Fibroblast of villous mesenchyme (primary cell): ENCODE results near the gene TGFBR3. TPM values are rescaled to one million over a fixed set of nuclear protein-coding genes. Genes with fewer than 3 reads are reported as not detected.

Experiments
- DNase-seq: peaks from one replicate; pipeline ENCODE4 v3.0.0-alpha.2; 2010; ENCODE audit warnings: low read depth
- H3K4me3 ChIP-seq: 2 replicates; pipeline ENCODE4 v1.5.1; 2011; ENCODE audit warnings: low read depth, mild to moderate bottlenecking, low read length
- total RNA-seq: library from RNA; depleted of rRNA; stranded (reverse); fragments of >200 nt; gene quantifications from 2 replicates; pipeline ENCODE4 v1.2.3, GENCODE V29; 2012
- TF ChIP-seq, protein P1 (sequence below): IDR thresholded peaks from 2 replicates; pipeline ENCODE4 v1.5.1; 2012; ENCODE audit warnings: low read depth, mild to moderate bottlenecking, low read length; ENCODE audit not compliant: insufficient read depth

The TGFBR3 gene
- total RNA-seq, 1 donor: 17.7 TPM

DNA sequence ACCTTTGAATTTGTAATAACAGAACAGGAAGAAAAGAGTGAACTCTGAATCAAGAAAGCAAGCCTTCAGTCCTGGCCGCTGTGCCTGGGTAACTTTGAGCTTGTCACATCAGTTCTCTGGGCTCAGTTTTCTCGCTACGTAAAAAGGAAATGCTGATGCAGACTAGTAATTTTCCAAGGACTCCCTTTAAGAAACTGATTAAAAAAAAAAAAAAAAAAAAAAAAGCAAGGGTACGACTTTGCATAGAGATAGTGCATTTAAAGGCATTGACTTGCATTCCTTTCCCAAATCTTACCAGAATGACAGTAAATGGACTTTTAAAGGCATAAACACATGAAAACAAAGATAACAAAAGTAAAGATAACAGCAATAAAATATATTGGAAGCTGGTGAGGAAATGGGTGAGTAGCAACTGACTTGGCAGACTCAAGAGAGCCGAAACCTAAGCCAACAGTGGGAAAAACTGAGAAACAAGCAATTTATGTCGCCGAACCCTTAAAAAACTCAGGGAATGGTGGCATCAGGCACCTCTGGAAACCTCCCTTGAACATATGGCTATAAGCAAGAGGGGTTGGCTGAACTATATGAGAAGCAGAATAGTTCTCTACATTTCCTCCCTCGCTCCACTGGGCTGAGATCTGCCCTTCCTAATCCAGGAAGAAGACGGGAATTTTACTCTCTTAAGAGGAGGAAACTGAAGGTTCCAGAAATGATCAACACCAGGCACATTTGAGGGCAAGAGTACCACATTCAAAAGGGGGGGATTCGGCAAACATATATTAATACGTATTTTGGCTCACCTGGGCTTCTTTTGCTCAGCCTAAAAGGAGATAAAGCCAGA is 196.1 kb downstream of the TGFBR3 start:
- TF ChIP-seq, protein P1, sequence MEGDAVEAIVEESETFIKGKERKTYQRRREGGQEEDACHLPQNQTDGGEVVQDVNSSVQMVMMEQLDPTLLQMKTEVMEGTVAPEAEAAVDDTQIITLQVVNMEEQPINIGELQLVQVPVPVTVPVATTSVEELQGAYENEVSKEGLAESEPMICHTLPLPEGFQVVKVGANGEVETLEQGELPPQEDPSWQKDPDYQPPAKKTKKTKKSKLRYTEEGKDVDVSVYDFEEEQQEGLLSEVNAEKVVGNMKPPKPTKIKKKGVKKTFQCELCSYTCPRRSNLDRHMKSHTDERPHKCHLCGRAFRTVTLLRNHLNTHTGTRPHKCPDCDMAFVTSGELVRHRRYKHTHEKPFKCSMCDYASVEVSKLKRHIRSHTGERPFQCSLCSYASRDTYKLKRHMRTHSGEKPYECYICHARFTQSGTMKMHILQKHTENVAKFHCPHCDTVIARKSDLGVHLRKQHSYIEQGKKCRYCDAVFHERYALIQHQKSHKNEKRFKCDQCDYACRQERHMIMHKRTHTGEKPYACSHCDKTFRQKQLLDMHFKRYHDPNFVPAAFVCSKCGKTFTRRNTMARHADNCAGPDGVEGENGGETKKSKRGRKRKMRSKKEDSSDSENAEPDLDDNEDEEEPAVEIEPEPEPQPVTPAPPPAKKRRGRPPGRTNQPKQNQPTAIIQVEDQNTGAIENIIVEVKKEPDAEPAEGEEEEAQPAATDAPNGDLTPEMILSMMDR: no peak
- DNase-seq: peak; percentile 94
- H3K4me3 ChIP-seq: no peak overlapping the region

DNA sequence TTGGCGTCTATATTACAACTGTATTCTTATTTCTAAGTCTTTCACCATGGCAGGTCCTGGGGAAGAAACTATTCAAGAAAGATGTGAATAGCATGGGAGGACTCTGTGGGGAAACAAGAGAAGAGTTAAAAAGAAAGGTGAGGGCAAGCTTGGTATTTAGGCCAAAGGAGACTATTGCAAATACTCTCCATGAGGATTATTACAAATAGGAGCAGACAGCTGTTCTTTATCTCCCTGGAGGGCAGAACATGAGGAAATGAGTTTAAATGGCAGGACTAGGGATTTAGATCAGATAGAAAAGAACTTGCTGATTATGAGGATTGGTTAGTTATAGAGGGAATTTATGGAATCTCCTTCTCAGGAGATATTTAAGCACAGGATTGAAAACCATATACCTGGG is 198.5 kb downstream of the TGFBR3 start:
- DNase-seq: peak; percentile 68
- H3K4me3 ChIP-seq: no peak overlapping the region
- TF ChIP-seq, protein P1: no peak

DNA sequence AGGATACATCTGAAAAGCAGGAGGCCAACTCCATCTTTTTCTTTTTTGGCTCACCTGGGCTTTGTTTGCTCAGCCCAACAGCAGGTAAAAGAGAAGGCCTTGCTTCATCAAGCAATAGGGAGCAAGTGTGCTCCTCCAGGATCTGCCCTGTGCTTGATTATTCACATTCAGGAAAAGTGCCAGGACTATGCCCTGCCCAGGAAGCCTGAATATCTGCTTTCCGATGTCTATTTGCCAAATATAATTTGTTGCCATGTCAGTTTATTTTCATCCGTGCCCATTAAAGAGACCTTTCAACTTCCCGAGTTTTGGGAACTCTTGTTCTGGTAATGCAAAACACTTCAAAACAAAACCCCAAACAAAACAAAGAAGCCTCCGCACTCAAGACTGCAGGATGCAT is 200.0 kb downstream of the TGFBR3 start:
- no peak overlapping the region for H3K4me3 ChIP-seq
- no peak for DNase-seq
- TF ChIP-seq, protein P1: no peak

DNA sequence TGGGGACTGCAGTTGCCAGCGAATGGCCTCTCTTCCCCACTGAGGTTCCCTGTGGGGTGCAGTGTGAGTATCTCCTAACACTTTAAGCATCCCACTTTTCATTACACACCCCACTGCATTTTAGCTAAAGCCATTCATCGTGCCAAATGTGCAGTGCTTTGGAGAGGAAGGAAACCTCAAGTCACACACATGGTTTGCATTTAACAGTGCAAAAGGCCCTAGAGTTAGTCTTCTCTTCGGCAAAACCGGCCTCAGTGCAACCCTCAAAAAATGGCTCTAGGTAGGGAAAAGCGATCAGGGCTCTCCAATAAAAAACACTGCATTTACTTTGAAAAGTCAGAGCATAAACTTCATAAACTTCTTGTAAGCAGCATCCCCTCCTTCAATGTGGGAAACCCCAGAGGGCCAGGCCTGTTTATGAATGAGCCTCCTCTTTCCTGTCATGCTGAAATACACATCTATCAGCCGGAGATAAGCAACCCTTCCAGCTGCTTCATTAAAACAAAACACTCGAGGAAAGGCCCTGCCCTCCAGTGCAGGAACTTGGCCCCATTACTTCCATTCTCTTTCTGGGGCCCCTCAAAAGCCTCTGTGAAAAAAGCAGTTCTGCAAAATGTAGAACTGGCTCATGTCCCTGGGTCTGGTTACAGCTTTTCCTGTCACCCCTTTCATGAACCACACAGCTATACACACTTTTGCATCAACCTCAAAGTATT is 201.3 kb downstream of the TGFBR3 start:
- peak; percentile 78 for DNase-seq
- H3K4me3 ChIP-seq: no peak overlapping the region
- TF ChIP-seq, protein P1: no peak

DNA sequence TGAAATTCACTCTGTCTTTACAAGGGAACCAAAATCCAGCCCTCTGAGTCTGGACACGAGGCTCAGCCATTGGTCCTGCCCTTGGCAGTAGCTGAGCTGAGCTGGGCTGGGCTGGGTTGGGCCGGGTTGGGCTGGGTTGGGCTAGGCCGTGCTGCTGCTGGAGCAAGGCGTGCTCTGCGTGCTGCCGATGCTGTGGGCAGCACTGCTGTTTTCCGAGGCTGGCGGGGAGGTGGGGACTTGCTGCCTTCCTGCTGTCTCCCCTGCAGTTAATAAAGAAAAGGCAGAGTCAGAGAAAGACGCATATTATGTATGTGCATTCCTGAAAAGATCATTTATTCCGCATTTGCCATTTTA is 202.4 kb downstream of the TGFBR3 start:
- TF ChIP-seq, protein P1: no peak

DNA sequence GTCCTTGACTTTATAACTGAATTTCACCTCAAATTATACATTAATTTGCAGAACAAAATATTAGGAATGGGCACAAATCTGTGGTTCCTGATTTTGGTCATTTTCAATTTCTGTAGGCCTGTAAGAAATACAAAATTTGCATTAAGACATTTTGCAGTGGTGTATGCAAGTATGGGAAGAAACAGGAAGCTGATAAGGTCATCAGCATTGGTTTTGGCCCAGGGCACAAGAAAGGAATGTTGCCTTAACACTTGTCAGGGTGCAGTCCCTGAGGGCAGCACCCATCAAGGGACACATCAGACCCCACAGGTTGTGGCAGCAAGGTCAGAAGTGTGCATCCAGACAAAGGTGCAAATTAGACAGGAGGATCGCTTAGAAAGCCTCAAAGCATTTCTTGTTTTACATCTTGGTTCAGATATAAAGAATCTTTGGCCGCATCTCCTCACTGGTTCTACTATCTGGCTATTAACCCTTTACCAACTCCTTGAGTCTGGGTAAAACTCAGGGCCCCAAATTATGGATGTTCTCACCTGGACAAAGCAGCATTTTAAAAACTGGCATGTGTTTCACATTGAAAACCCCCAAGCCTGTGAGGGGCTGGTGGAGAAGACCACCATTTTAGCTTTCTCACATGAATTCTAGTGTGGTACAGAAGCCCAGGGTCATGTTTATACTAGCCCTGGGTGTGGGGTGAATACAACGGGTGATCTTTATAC is 202.9 kb downstream of the TGFBR3 start:
- DNase-seq: no peak
- H3K4me3 ChIP-seq: no peak overlapping the region
- TF ChIP-seq, protein P1: no peak

More for the DNA sequence above, 202.4 kb downstream of the TGFBR3 start:
- DNase-seq: no peak
- H3K4me3 ChIP-seq: no peak overlapping the region
